Amniotic stem cell (primary cell): ENCODE measurements around the gene PTCH1.

ENCODE experiments used
- DNase-seq: peaks from one replicate; lab custom pipeline; 2025; lab: John Stamatoyannopoulos, UW

PTCH1 gene

DNA sequence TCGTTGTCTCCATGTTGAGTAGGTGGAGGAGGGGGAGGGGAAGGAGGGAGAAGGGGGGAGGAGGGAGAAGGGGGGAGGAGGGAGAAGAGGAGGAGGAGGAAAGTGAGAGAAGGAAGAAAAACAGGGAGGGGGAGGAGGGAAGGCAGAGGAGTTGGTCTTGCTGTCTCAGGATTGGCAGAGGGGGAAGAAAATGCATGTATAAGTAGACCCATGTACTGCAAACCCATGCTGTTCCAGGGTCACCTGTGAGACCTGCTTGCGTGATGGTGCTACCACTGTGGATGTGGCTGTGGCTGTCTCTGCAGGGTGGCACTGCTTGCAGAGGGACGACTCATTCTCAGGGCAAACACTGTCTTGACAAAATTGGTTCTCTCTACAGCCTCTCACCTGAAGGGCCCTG is 76.3 kb downstream of the PTCH1 start:
- no peak for DNase-seq

DNA sequence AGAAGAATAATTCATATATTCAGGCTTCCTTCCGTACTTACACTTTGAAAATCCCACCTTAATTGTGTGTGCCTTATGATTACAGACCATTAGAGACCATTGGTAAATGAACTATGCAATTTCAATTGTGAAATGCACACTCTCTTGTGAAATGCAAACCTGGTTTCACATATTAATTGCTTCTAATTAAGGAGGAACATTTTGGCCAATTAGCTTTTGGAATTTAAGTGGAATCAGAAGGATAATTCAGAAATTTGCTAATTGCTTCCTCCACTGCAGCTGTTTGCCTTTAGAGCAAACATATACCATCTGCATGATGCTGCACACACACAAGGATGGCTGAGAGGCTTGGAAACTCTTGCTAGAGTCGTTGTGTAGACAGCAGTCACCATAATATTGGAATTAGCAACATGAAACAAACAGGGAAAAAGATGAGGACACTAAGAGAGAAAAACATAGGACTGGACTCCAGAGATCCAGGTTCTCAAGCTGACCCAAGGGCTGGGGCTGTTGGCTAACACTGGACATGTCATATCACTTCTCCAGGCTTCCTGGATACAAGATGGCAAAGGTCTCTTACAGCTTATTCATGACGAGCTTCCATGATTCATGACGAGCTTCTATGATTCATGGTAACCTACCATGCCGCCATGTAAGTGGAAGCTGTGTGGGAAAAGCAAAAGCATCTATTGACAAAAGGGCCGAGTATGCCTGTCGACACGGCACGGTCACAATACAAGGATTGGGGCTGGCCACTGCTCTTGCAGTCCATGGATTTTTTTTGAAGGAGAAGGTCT is 78.0 kb downstream of the PTCH1 start:
- DNase-seq: no peak

DNA sequence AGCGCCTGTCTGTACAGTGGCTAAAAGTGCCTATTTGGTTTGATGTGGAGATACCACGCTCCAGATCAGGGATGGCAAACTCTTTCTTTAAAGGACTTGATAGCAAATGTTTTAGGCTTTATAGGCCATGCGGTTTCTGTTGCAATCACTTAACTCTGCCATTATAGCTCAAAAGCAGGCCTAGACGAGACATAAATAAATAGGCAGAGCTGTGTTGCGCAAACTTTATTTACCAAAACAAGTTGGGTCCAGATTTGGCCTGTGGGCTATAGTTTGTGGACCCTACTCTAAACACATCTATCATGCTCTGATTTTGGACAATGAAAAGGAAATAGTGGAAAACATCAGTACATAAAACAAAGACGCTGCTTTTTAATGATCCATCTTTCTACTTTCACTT is 79.2 kb downstream of the PTCH1 start:
- DNase-seq: no peak

DNA sequence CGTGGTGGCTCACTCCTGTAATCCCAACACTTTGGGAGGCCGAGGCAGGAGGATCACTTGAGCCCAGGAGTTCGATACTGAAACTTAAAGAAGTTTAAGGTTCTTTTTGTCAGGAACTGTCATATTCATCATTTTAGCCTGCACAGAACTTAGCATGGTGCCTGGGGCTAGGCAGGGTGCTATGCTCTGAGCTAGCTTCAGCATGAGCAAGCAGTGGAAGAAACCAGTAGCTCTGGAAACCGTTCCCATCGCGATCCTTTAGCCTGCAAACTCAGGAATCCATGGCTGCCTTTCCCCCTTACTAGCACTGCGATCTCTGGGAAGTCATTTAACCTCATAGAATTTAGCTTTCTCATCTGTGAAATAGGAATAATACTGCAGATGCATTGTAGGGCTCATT is 80.4 kb downstream of the PTCH1 start:
- DNase-seq: no peak

DNA sequence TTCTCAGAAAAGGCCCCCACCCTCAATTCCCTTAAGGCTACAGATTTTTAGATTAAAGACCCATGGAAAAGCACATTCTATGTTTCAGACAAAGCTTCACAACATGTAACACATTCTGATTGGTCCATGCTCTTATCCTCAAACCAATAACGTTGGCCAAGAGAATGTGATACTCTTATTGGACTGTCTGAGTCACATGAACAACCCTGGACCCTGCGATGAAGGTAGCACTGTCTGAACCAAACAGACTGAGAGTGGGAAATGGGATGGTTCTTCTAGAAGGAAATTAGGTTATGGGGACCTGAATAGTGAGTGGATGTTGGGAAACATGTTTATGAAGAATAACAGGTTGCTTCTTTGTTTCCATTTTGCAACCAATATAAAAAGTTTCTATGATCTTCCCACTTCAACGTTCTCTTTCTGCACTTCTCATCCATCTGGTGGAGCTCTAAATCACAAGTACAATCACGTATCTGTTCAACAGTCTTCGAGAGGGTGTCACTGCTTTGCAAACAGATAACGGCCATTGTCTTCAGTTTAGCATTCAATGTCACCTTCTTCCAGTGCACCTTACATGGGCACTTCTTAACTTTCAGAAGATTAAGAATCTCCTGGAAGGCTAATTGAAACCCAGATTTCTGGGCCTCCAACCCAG is 81.6 kb downstream of the PTCH1 start:
- DNase-seq: no peak

DNA sequence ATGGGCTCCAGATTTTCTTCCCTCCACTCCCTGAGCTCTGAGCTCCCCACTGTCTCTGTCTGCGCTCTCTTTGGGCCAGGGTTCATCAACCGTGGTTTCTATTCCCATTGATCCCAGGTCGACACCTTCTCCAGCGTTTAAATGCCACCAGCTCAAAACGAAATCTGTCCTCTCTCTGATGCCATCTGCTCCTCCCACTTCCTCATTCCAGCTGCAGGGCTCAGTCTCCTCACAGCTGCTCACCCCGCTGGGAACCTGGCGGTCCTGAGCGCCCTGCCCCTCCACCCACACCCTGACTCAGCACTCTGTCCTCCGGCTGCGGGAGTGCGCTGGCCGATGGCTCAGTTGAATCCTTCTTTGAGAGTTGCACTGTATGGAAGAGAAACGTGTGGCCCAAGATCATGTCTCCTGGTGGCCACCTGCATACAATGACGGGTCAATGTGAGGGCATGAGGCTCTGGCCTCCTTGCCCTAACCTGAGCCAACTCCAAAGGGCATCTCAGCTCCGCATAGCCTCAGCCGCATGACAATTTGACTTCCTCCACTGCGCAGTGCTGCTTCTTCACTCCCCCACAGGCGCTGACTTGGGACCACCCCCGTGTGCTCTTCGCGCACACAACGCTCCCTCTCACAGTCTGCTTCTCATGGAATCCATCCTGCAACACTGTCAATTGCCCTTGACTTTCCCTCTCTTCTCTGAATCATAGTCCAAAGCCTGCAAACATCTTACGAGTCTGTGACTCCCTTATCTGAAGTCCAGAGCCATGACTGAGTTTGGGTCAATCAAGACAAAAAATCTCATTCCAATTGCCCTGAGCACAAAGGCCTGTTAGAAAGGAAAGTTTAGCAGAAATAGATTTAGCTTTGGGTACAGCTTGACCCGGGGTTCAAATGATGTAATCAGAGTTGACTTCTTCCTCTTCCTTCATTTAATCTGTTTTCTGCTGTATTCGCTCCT is 82.4 kb downstream of the PTCH1 start:
- DNase-seq: no peak

DNA sequence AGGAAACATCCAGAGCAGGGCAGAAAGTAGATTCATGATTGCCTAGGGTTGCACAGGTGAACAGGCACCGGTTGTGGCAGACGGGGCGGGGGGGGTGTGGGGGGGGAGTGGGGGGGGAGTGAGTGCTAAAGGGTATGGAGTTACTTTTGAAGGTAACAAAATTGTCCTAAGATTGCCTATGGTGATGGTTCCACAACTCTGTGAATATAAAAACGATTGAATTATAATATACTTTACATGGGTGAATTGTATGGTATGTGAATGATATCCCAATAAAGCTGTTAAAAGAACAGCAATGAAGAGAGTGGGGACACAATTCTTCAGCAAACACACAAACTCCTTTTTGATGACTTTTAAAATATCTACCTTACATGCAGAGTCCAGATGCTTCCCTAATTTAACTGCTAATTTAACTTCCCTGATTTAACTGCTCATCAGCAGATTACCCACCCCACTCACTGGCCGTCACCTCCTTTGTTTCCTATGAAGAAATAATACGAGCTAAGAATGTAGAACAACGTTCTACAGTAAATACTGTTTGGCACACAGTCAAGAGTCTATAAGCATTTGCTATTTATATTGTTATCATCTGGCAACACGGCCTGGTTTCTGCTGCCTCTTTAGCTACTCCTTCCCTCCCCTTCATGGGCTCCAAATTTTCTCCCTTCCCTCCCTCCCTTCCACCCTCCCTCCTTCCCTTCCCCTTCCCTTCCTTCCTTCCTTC is 83.5 kb downstream of the PTCH1 start:
- no peak for DNase-seq

DNA sequence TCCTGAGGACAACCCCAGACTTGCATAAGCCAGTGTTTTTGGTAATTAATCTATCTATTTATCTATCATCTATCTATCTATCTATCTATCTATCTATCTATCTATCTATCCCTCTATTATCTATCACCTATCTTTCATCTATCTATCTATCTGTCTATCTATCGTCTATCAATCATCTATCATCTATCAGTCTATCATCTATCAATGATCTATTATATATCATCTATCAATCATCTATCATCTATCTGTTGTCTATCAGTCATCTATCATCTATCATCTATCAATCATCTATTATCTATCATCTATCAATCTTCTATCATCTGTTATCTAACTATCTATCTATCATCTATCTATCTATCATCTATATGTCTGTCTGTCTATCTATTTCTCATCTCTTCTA is 85.5 kb downstream of the PTCH1 start:
- DNase-seq: no peak

DNA sequence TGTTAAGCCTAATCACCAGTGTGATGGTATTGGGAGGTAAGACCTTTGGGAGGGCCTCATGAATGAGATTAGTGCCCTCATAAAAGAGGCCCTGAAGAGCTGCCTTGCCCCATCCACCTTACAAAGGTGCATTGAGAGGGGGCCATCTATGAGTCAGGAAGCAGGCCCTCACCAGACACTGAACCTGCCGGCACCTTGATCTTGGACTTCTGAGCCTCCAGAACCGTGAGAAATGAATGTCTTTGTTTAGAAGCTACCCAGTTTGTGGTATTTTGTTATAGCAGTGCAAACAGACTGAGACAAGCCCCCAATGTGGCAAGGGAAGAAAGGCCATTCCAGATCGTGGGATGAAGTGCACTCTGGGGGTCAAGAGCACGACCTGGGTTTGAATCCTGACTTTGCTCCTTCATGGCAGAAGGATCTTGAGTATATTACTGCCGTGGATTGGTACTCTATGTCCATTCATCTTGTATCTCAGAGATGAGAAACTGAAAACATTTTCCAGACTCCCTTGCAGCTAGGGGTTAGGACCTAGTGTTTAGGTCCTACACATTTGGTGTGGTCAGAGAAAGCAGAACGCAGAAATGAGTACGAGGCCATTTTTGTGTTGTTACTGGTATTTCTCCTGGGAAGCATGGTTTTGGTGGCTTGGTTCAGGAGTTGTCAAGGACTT is 86.7 kb downstream of the PTCH1 start:
- no peak for DNase-seq

DNA sequence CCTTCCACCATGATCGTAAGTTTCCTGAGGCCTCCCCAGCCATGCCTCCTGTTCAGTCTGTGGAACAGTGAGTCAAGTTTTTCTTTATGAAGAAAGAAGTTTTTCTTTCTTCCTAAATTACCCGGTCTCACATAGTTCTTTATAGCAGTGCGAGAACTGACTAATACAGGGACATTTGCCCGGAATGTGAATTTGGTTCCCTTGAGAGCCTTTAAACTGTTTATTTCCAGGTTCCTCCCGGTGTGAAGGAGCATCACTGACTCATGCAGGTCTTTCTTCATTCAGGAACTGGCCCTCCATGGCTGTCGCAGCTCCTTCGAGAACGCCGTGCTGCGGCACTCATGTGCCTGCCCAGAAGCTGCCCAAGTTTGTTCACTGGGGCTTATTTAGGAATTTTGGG is 87.7 kb downstream of the PTCH1 start:
- no peak for DNase-seq

DNA sequence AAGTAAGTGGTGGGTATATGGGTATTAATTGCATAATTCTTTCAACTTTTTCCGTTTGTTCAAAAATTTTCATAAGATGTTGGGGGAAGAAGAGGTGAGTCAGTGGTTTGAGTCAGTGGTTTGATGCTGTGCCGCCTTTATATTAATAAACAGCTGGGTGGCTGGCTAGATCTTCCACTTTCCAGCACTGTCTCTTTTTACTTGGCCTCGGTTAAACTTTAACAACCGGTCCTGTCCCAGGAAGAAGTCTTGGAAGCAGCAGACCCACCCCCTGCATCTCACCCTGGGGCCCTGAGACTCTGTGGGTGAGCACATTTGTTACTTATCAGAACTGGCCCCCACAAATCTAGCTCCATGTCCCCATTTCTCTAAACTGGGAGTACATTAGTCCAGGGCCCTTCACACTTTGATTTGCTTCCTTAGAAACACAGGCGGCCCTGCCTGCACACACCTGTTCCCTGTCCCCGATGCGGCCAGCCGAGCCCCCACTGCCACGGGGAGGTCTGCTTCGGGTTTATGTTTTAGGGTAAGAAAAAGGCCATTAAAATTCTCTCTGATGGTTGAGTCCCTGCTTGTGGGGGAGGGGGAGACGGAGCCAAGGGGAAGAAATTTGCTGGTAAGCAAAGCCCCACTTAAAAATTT is 90.7 kb downstream of the PTCH1 start:
- DNase-seq: no peak

DNA sequence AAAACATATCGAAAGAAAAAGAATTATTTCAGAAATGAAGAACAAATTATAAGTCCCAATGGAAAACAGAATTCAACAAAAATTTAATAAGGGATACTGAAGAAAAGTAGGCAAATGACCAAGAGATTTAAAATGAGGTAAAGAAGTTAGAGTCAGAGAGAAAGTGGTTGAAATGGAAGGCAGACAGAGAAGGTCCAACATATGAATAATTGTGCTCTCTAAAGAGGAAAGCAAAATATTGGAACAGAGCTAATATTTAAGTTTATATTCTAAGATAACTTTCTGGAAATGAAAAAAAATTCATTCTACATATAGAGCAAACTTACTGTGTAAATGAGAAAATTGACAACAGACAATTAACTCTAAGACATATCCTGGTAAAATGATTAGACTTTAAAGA is 94.1 kb downstream of the PTCH1 start:
- DNase-seq: no peak

DNA sequence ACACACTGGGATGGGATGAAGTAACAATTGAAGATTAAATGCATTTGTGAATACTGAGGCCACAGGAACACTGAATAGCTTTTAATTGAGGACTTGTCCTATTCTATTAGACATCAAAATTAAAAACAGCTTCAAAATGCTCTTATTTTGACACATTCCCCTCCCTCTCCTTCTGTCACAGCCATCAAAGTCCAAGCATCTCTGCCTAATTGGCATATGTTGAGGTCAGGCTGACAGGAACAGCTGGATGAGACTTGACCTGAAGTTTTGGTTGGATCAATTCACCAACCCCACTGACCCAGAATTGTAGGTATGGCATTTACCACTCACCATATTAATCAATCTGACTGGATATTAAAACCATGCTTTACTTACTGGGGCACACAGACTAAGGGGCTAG is 96.3 kb downstream of the PTCH1 start:
- DNase-seq: no peak

DNA sequence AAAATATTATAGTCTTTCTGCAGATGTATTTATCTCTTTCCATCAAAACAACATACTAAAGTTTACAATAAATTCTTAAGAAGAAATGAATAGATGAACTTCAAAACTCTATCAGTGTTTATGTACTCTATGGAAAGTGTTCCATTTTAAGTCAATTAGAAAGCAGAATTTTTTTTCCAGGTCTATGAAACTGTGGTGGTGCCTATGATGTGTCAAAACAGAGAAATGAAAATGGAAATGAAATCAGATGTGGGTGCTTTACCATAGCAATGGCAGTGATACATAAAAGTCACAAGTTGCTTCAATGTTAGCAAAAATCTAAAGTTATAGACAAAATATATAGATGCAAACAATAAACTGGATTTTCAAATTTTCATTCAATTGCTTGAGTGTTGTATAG is 97.3 kb downstream of the PTCH1 start:
- DNase-seq: no peak

DNA sequence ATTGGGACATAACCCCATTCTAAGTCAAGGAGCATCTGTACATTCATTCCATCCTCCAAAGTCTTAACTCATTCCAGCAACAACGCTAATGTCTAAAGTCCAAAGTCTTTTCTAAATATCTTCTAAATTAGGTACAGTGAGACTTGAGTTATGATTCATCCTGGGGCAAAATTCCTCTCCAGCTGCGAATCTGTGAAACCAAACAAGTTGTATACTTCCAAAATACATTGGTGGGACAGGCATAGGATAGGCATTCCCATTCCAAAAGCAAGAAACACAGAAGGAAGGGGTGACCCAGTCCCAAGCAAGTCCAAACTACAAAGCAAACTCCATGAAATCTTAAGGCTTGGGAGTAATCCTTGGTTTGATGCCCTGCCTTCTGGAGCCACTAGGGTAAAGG is 101.6 kb downstream of the PTCH1 start:
- no peak for DNase-seq

DNA sequence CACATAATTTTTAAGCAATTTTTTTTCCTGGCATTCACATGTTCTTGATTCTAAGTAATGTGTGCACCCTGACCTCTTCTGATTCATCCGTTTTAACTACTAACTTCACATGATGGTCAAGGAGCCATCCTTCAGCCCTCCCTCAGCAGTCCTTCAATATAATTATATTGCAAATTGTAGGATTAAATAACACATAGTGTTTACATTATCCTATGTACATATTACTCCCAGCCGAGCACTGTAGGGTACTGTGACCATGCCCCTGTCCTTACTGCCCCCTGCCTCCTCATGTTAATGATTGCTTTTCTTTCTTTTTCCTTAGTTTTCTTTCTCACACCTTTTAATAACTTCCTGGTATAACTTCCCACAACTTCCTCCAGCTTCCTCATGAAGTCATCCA is 103.0 kb downstream of the PTCH1 start:
- DNase-seq: no peak

DNA sequence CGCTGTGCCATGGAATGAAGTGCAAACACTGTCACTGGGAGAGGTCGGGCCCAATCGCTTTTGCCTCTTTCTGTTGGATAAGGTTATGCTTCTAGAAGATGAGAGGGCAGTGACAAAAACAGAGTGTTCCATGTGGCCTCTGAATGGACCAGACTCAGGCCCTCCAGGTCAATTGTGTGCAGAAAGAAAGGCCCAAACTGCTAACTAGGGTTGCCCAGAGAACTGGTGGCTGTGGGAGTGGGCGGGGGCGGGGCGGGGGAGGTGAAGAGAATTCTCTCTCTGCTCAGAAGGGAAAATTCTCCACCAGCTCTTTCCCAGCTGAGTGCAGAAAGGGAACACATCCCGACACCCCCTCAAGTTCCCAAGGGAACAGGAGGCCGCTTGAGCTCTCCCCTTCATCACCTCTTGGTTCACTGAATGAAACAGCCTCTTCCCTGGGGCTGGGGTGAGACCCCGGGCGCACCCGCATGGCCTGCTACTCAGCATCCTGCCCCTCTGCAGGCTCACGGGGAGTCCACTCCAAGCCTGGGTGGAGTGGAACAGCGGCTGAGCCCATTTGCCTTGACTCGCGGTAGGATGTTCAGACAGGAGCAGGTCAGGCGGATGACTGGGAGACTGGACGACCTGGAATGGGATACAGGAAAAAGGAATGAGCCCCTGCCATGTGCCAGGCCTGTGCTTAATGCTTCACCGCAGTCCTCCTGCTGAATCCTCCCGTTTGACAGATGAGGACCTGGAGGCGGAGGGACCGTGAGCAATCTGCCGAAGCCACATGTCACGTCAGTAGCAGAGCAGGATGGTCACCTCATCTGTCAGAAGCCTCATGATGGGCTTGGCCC is 105.5 kb downstream of the PTCH1 start:
- no peak for DNase-seq

DNA sequence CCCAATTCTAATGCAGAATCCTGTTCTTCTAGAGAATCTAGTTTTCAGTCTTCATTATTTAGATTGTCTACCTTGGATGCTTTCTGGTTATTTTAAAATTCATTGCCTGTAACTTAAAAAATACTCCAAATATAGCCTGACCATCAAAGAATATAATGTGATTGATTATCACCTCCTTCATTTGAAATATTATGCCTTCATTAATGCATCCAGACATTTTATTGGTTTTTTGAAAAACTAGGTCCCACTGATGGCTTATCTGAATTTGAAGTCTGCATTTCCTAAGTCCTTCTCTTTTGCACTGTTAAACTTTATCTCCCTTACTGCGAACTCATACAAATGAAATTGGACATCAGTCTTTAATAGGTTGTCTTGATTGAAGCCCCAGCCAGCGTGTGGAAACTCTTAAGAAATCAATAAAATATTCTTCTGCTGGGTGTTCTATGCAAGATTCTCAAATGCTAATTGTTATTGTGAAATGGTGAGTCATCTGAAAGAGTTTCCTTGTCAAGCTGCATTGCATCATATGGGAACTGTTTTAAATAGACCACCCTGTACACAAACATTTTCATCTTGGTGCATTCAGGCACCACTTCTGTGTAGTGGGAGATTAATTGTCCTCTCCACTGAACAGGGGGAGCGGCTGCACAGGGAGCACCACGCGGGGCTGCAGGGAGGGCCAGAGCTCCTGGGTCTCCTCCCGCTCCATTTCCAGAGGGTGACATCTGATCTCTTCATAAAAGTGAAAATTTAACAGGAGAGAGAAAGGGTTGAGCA is 106.9 kb downstream of the PTCH1 start:
- peak; percentile 1 for DNase-seq

DNA sequence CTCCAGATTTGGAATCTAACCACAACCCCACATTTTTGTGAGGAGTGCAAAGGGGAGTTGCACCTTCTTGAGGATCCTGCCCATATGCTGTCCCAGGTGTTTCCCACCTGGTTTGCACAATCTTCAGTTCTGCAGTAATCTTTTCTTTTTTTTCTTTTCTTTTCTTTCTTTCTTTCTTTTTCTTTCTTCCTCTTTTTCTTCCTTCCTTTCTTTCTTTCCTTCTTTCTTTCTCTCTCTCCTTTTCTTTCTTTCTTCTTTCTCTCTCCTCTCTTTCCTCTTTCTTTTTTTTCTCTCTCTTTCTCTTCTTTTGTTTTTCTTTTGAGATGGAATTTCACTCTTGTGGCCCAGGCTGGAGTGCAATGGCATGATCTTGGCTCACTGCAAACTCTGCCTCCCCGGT is 109.2 kb downstream of the PTCH1 start:
- DNase-seq: no peak
